SHP77 (cell line): Measurements from ENCODE around the gene LMNTD1.
"Not testable (repeated sequence)": the region's sequence is repeated elsewhere in the genome, so short reads cannot be mapped to it uniquely, and the experiment has no call there.

ENCODE experiments used
- DNase-seq, 2 experiments: peaks; one replicate each; lab custom pipeline; 2025; lab: John Stamatoyannopoulos, UW

The LMNTD1 gene

GRCh38 chr12:25433024-25433423 lies 120.1 kb downstream of the LMNTD1 start:
- no peak for DNase-seq

- no peak for DNase-seq
Measured at GRCh38 chr12:25427337-25428249, 125.5 kb downstream of the LMNTD1 start.

DNA sequence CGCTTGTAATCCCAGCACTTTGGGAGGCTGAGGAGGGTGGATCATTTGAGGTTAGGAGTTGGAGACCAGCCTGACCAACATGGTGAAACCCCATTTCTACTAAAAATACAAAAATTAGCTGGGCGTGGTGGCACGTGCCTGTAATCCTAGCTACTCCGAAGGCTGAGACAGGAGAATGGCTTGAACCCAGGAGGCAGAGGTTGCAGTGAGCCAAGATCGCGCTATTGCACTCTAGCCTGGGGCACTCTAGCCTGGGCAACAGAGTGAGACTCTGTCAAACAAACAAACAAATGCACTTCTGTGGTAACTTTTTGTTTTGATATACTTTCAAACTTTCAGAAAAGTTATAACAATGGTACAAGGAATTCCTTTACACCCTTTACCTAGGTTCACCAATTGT lies 126.3 kb downstream of the LMNTD1 start:
- not testable (repeated sequence) for DNase-seq
